GM23338 (cell line): ENCODE data around the gene NDUFS6. TPM values are rescaled to one million over a fixed set of nuclear protein-coding genes. Genes with fewer than 3 reads are reported as not detected.
A peak's percentile ranks its signal among the peaks of the same experiment; 100 is the strongest.

Experiments
- ATAC-seq: fragments of 200-7000 bp; cut with Tn5 transposase; 3 replicates; pipeline ENCODE4 v1.9.1; 2020
- DNase-seq: peaks from one replicate; pipeline ENCODE4 v3.0.0-alpha.2; 2015; ENCODE audit warnings: low spot score
- H2AFZ ChIP-seq: fragments of 200-600 bp; sonication (generic); 2 replicates; pipeline ENCODE4 v1.8.0; 2016; ENCODE audit warnings: antibody characterized with exemption, mild to moderate bottlenecking, moderate library complexity
- H3F3A ChIP-seq: fragments of 200-600 bp; sonication (generic); replicated peaks from 2 replicates; pipeline ENCODE4 v1.8.0; 2017; ENCODE audit warnings: antibody characterized with exemption, mixed run types, low read depth
- H3K27ac ChIP-seq: fragments of 200-600 bp; sonication (generic); 2 replicates; pipeline ENCODE4 v1.6.1; 2016; ENCODE audit warnings: low read depth
- H3K27me3 ChIP-seq: fragments of 200-600 bp; sonication (generic); 2 replicates; pipeline ENCODE4 v1.8.0; 2016; ENCODE audit warnings: mild to moderate bottlenecking, mixed run types, moderate library complexity; ENCODE audit not compliant: insufficient read depth
- H3K36me3 ChIP-seq: fragments of 200-600 bp; sonication (generic); 2 replicates; pipeline ENCODE4 v1.8.0; 2016; ENCODE audit warnings: mild to moderate bottlenecking; ENCODE audit not compliant: insufficient read depth
- H3K4me1 ChIP-seq: fragments of 200-600 bp; sonication (generic); 2 replicates; pipeline ENCODE4 v1.8.0; 2016; ENCODE audit warnings: mild to moderate bottlenecking, moderate library complexity; ENCODE audit not compliant: insufficient read depth
- H3K4me2 ChIP-seq: fragments of 200-600 bp; sonication (generic); 2 replicates; pipeline ENCODE4 v1.7.1; 2017; ENCODE audit warnings: mixed run types
- H3K4me3 ChIP-seq: fragments of 200-600 bp; sonication (generic); 2 replicates; pipeline ENCODE4 v1.6.1; 2016; ENCODE audit warnings: mixed run types
- H3K79me2 ChIP-seq: fragments of 200-600 bp; sonication (generic); replicated peaks from 2 replicates; pipeline ENCODE4 v1.8.0; 2017; ENCODE audit warnings: mild to moderate bottlenecking; ENCODE audit not compliant: insufficient read depth
- H3K9me2 ChIP-seq: fragments of 200-600 bp; sonication (generic); 2 replicates; pipeline ENCODE4 v1.8.0; 2017; ENCODE audit not compliant: insufficient read depth
- H4K20me1 ChIP-seq: fragments of 200-600 bp; sonication (generic); replicated peaks from 2 replicates; pipeline ENCODE4 v1.8.0; 2017; ENCODE audit warnings: mild to moderate bottlenecking; ENCODE audit not compliant: insufficient read depth
- H3K27ac Mint-ChIP-seq: 2 replicates; pipeline ENCODE4 v1.8.0; 2020; ENCODE audit warnings: inconsistent platforms, mild to moderate bottlenecking, moderate library complexity, mixed read lengths
- H3K27me3 Mint-ChIP-seq: 3 replicates; pipeline ENCODE4 v1.8.0; 2022; ENCODE audit warnings: low read depth, mild to moderate bottlenecking, moderate library complexity, mixed read lengths, inconsistent platforms; ENCODE audit not compliant: insufficient read depth, poor library complexity
- H3K36me3 Mint-ChIP-seq: 3 replicates; pipeline ENCODE4 v1.8.0; 2021; ENCODE audit warnings: low read depth, mild to moderate bottlenecking, inconsistent platforms, moderate library complexity, mixed read lengths
- H3K4me1 Mint-ChIP-seq: 3 replicates; pipeline ENCODE4 v1.8.0; 2020; ENCODE audit warnings: mild to moderate bottlenecking, inconsistent platforms, mixed read lengths
- H3K4me3 Mint-ChIP-seq: 3 replicates; pipeline ENCODE4 v1.8.0; 2021; ENCODE audit warnings: moderate library complexity, mild to moderate bottlenecking, inconsistent platforms, mixed read lengths
- H3K9me3 Mint-ChIP-seq: 3 replicates; pipeline ENCODE4 v1.8.0; 2020; ENCODE audit warnings: moderate library complexity, mild to moderate bottlenecking, inconsistent platforms, mixed read lengths
- CREB1 ChIP-seq: fragments of 250-450 bp; sonication (Bioruptor Pico); IDR thresholded peaks from 2 replicates; pipeline ENCODE4 v1.5.0; 2020; ENCODE audit warnings: low read depth, mild to moderate bottlenecking, moderate library complexity
- CTCF ChIP-seq, 2 experiments: fragments of 200-600 bp in 1 of 2; sonication (generic) in 1 of 2; conservative IDR thresholded peaks; 2 replicates each; pipeline versions ENCODE4 v1.5.1 to v1.6.1; 2016 to 2017; ENCODE audit warnings: antibody characterized with exemption in 2 of 2, low read depth in 2 of 2, mild to moderate bottlenecking in 2 of 2, moderate library complexity in 1 of 2
- EZH2 ChIP-seq: fragments of 200-600 bp; sonication (generic); IDR thresholded peaks from one replicate; pipeline ENCODE4 v1.8.0; 2017; ENCODE audit warnings: antibody characterized with exemption, mild to moderate bottlenecking, low read depth; ENCODE audit not compliant: unreplicated experiment
- NANOG ChIP-seq: IDR thresholded peaks from 2 replicates; pipeline ENCODE4 v1.6.1; 2016; ENCODE audit warnings: antibody characterized with exemption, borderline replicate concordance
- REST ChIP-seq: IDR thresholded peaks from one replicate; pipeline ENCODE4 v1.6.1; 2018; ENCODE audit warnings: antibody characterized with exemption; ENCODE audit not compliant: unreplicated experiment
- STAT1 ChIP-seq: IDR thresholded peaks from one replicate; pipeline ENCODE4 v1.6.1; 2016; ENCODE audit warnings: antibody characterized with exemption; ENCODE audit not compliant: unreplicated experiment
- ZNF114 ChIP-seq: fragments of 250-450 bp; sonication (Bioruptor Pico); IDR thresholded peaks from 2 replicates; pipeline ENCODE4 v1.5.0; 2020; ENCODE audit warnings: mild to moderate bottlenecking, moderate library complexity
- ZNF331 ChIP-seq: fragments of 250-450 bp; sonication (Bioruptor Pico); IDR thresholded peaks from 2 replicates; pipeline ENCODE4 v1.5.0; 2020; ENCODE audit warnings: low read depth, mild to moderate bottlenecking, moderate library complexity
- polyA plus RNA-seq: library from polyadenylated mRNA; unstranded; fragments of >200 nt; fragmentation: Nextera tagmentation; extraction: Ambion mirVana; gene quantifications from 2 replicates; pipeline ENCODE4 v1.2.1, GENCODE V29; 2016
- total RNA-seq: library from RNA; depleted of rRNA; stranded (reverse); fragments of >200 nt; shearing (Covaris generic); gene quantifications from 2 replicates; pipeline ENCODE4 v1.2.3, GENCODE V29; 2014
- TF ChIP-seq, protein P1 (sequence below): IDR thresholded peaks from 2 replicates; pipeline ENCODE4 v1.6.1; 2016; ENCODE audit warnings: antibody characterized with exemption

Gene NDUFS6
- total and polyA plus RNA-seq, 2 experiments from 2014 or later: 94.8 to 289 TPM

DNA sequence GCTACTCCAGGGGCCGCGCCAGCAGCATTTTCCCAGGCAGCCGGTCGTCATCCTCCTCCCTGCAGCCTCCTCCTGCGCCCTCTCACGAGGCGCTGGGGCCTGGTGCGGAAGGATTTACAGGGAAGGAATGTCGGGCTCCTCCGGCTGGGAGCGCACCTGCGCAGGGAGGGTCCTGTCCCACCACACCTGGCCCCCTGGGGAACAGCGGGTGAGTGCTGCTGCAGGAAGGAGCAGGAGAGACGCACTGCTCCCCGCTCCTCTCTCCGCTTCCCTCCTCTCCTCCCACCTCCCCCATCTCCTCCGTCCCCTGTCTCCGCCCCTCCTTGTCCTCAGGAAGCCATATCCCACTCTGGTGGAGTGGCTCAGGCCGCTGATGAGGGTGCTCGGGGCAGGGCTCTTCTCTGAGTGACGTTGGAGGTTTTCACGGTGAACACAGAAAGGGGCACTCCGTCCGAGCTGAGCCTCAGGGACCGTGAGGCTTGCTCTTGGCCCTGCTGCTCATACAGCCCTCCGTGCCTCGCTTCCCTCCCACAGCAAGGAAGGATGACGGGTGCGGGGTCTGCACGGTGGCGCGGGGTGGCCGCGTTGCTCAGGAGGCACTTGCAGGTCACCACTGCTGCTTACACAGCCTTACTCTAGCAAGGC is 50.2 kb downstream of the NDUFS6 start:
- H3K79me2 ChIP-seq: no peaks in the 10 kb centered on the region
- peak overlapping the region; percentile 91 for H3K4me2 ChIP-seq
- H3K27ac ChIP-seq: no peak overlapping the region
- no peaks in the 10 kb centered on the region for H3K9me2 ChIP-seq
- H3K4me3 ChIP-seq: peak overlapping the region; percentile 60
- no peaks in the 10 kb centered on the region; the same call in 1 of the 2 replicates for H3K4me1 ChIP-seq
- no peaks in the 10 kb centered on the region for H4K20me1 ChIP-seq
- TF ChIP-seq CREB1 (CRISPR knock-in tag) (0 out of 2 replicates have a peak, but pooled peaks have one; percentile 20), NANOG (no peak)
- Mint-ChIP-seq H3K27ac (no peak overlapping the region), H3K4me3 (peak overlapping the region; percentile 75), H3K9me3 (no peaks in the 10 kb centered on the region), H3K4me1 (peaks cover 21% of the 10 kb centered on the region), H3K36me3 (no peaks in the 10 kb centered on the region), H3K27me3 (peaks cover 64% of the 10 kb centered on the region)
- H3K27me3 ChIP-seq: peaks cover 41% of the 10 kb centered on the region
- H3K36me3 ChIP-seq: no peaks in the 10 kb centered on the region
- DNase-seq (peak; percentile 73), ATAC-seq (peak; percentile 71)
- H3F3A ChIP-seq: no peaks in the 10 kb centered on the region
- H2AFZ ChIP-seq: peak overlapping the region; percentile 97

DNA sequence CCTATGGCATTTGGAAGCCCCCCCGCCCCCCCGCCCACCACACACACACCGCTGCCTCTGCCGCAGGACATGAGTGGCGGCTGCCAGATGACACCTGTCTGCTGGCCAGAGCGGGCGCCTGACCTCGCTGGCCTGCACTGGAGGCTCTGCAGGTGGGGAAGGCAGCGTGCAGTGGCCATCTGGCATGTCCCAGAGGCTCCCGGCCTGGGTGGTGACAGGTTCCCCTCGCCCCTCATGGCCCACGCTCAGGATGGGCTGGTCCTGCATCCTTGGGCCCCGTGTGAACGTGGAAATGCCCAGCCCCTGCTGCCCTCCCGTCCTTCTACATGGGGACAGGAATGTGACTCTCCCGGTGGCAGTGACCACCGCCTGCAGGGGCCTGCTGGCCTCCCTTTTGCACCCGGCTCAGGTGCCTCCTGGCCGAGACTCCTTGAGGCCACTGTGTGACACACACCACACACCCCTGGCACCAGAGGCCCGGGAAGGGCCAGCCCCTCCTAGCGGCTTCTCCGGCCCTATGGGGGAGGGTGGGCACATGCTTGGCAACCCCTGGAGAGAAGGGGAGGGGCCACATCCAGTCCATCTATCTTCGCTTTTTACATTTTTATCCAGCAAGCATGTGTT is 51.2 kb downstream of the NDUFS6 start:
- H3K4me3 Mint-ChIP-seq: no peak overlapping the region
- ATAC-seq (no peak), DNase-seq (no peak)
- TF ChIP-seq ZNF331 (CRISPR knock-in tag) (no peak), REST (no peak), CTCF (conservative IDR thresholded peaks at IDR 0.05; ENCODE audit: low read depth in 2 of 2) (no peak), ZNF114 (CRISPR knock-in tag) (no peak), STAT1 (no peak), EZH2 (no peak)
- TF ChIP-seq, protein P1, sequence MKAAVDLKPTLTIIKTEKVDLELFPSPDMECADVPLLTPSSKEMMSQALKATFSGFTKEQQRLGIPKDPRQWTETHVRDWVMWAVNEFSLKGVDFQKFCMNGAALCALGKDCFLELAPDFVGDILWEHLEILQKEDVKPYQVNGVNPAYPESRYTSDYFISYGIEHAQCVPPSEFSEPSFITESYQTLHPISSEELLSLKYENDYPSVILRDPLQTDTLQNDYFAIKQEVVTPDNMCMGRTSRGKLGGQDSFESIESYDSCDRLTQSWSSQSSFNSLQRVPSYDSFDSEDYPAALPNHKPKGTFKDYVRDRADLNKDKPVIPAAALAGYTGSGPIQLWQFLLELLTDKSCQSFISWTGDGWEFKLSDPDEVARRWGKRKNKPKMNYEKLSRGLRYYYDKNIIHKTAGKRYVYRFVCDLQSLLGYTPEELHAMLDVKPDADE: no peak
- Histone ChIP-seq H4K20me1 (no peaks in the 10 kb centered on the region), H3K9me2 (no peaks in the 10 kb centered on the region), H3K27me3 (peaks cover 41% of the 10 kb centered on the region), H3K4me2 (no peak overlapping the region), H3K4me1 (no peaks in the 10 kb centered on the region; the same call in 1 of the 2 replicates), H3K36me3 (no peaks in the 10 kb centered on the region), H2AFZ (no peak overlapping the region), H3K27ac (no peak overlapping the region), H3K79me2 (no peaks in the 10 kb centered on the region), H3K4me3 (no peak overlapping the region), H3F3A (no peaks in the 10 kb centered on the region)
- H3K4me1 Mint-ChIP-seq: peaks cover 21% of the 10 kb centered on the region
- H3K27me3 Mint-ChIP-seq: peaks cover 58% of the 10 kb centered on the region
- H3K36me3 Mint-ChIP-seq: no peaks in the 10 kb centered on the region
- no peak overlapping the region for H3K27ac Mint-ChIP-seq
- no peaks in the 10 kb centered on the region for H3K9me3 Mint-ChIP-seq
